Activated T-helper 2 cell treated with anti-CD3 and anti-CD28 coated beads, Interferon-gamma antibody, Interleukin-2, Interleukin-4, amounts not matched to agents 10 μg/mL and 5 μg/mL and 100 μg/mL, durations not matched to agents 14 hours and 24 hours and 36 hours (primary cell): ENCODE data around the gene CNIH2. TPM values are rescaled to one million over a fixed set of nuclear protein-coding genes. Genes with fewer than 3 reads are reported as not detected.

Experiments
- DNase-seq: peaks from one replicate; pipeline ENCODE4 v3.0.0; 2021; ENCODE audit warnings: low spot score
- H3K27ac Mint-ChIP-seq: one replicate; pipeline ENCODE4 v1.8.0; 2021; ENCODE audit warnings: mixed read lengths
- H3K27me3 Mint-ChIP-seq: one replicate; pipeline ENCODE4 v1.8.0; 2021; ENCODE audit warnings: low read depth, mixed read lengths
- H3K36me3 Mint-ChIP-seq: one replicate; pipeline ENCODE4 v1.8.0; 2021; ENCODE audit warnings: low read depth, mixed read lengths
- H3K4me1 Mint-ChIP-seq: one replicate; pipeline ENCODE4 v1.8.0; 2021; ENCODE audit warnings: low read depth, mixed read lengths
- H3K4me3 Mint-ChIP-seq: one replicate; pipeline ENCODE4 v1.8.0; 2021; ENCODE audit warnings: low read depth, mild to moderate bottlenecking, moderate library complexity, mixed read lengths
- H3K9me3 Mint-ChIP-seq: one replicate; pipeline ENCODE4 v1.8.0; 2021; ENCODE audit warnings: mixed read lengths
- intact Hi-C: fragments of 100-400 bp; cut with micrococcal nuclease; formaldehyde crosslinking; loops from one replicate; pipeline ENCODE4 v1.15.1; 2023
- total RNA-seq: library from RNA; stranded (reverse); gene quantifications from 2 replicates; pipeline ENCODE4 v1.2.3, GENCODE V29; 2022

Gene CNIH2
- total RNA-seq, 1 donor from 2014 or later, result 0.91 TPM

DNA sequence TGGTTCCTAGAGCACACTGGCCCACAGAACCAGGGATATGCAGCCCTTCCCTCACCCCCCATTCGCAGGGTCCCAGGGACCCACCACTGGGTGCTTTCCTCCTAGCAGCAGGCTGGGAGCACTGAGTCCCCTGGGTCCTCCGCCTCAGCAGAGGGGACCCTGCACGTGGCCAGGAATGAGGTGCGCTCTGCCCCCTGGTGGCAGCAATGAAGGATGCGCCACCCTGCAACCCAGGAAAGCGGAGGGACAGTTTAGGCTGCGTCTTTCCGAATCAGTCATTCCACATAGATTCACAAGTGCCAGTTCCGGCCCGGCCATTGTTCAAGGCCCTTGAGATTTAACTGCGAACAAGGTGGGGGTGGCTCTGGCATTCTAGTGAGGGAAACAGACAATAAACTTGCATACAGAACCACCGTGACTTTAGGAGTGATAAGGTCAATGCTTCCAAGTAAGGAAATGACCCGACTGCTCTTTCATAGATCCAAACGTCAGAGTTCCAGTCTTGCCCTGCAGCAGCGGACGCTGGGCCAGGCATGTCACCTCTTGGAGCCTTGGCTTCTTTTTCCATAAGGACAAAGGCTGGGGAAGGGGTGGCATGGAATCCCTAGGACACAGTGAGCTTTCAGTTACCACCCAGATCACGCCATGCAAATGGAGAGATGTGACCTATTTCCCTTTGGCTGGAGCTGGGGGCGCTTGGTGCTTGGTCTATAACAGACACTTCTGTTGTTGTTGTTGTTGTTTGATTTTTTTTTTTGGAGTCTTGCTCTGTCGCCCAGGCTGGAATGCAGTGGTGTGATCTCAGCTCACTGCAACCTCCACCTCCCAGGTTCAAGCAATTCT lies 50.5 kb downstream of the CNIH2 start:
- peaks cover 23% of the 10 kb centered on the region for H3K4me1 Mint-ChIP-seq
- DNase-seq, result peak; percentile 70
- H3K4me3 Mint-ChIP-seq, result no peak overlapping the region
- H3K9me3 Mint-ChIP-seq, result no peaks in the 10 kb centered on the region
- H3K27ac Mint-ChIP-seq, result peak overlapping the region; percentile 73
- intact Hi-C loops, result loop anchor here (1.0 to 2.0 kb wide), 2 partner anchors 16 to 106 kb away; no protein-coding TSS in a partner anchor
- no peaks in the 10 kb centered on the region for H3K36me3 Mint-ChIP-seq
- H3K27me3 Mint-ChIP-seq, result no peaks in the 10 kb centered on the region

GRCh38 chr11:66329165-66329673 lies 51.2 kb downstream of the CNIH2 start:
- no peak overlapping the region for H3K4me3 Mint-ChIP-seq
- DNase-seq, result no peak
- no peaks in the 10 kb centered on the region for H3K36me3 Mint-ChIP-seq
- H3K27ac Mint-ChIP-seq, result peak overlapping the region; percentile 73
- H3K9me3 Mint-ChIP-seq, result no peaks in the 10 kb centered on the region
- intact Hi-C loops, result loop anchor here (2.0 kb wide), 1 partner anchor 106 kb away; no protein-coding TSS in a partner anchor
- peaks cover 23% of the 10 kb centered on the region for H3K4me1 Mint-ChIP-seq
- no peaks in the 10 kb centered on the region for H3K27me3 Mint-ChIP-seq

GRCh38 chr11:66330931-66331330 lies 53.0 kb downstream of the CNIH2 start:
- Mint-ChIP-seq H3K36me3 (no peaks in the 10 kb centered on the region), H3K4me1 (peaks cover 20% of the 10 kb centered on the region), H3K27ac (no peak overlapping the region), H3K4me3 (no peak overlapping the region), H3K27me3 (no peaks in the 10 kb centered on the region), H3K9me3 (no peaks in the 10 kb centered on the region)
- DNase-seq, result no peak
- intact Hi-C loops, result no loop called here

DNA sequence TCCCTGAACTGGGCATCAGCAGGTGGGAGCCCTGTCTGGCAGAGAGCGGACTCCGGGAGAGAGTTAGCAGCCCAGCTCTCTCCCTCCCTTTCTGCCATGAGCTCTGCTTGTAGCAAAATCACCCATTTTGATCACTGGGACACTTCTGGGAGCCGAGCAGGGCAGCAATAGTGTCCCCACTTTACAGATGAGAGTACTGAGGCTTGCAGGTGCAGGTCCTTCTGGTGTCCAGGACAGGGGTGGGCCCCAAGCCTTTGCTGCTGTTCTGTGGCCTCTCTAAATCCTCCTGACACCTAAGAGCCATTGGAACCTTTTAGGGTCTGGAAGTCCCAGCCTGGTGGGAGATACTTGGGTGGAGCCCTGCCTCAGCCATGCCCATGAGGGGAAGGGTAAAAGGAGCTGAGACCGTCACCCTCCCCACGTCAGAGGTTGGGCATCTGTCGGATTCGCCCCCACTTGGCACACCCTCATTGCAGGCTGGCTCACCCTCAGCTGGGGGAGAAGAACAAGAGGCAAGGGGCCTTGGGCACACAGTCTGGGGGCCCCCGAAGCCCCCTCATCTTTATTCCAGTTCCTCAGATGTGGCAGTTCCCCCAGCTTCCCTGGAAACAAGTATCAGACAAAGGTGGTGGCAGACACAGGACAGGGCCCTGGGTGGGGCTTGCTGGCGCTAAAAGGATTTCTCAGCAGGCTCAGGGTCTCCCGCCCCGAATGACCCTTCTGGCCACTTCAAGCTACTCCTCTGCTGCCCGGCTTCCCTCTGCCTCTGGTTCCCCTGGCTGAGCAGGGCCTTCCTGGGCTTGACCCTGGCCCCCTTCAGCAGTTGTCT lies 53.8 kb downstream of the CNIH2 start:
- Mint-ChIP-seq H3K9me3 (no peaks in the 10 kb centered on the region), H3K36me3 (peaks cover 2% of the 10 kb centered on the region), H3K27ac (no peak overlapping the region), H3K27me3 (peaks cover 1% of the 10 kb centered on the region), H3K4me1 (peaks cover 25% of the 10 kb centered on the region), H3K4me3 (no peak overlapping the region)
- no peak for DNase-seq
- intact Hi-C loops, result no loop called here

- Mint-ChIP-seq H3K4me1 (peaks cover 27% of the 10 kb centered on the region), H3K27me3 (peaks cover 1% of the 10 kb centered on the region), H3K27ac (no peak overlapping the region), H3K36me3 (peaks cover 10% of the 10 kb centered on the region), H3K9me3 (no peaks in the 10 kb centered on the region), H3K4me3 (no peak overlapping the region)
- intact Hi-C loops, result no loop called here
- no peak for DNase-seq
Measured at GRCh38 chr11:66332371-66333219, 54.6 kb downstream of the CNIH2 start.

DNA sequence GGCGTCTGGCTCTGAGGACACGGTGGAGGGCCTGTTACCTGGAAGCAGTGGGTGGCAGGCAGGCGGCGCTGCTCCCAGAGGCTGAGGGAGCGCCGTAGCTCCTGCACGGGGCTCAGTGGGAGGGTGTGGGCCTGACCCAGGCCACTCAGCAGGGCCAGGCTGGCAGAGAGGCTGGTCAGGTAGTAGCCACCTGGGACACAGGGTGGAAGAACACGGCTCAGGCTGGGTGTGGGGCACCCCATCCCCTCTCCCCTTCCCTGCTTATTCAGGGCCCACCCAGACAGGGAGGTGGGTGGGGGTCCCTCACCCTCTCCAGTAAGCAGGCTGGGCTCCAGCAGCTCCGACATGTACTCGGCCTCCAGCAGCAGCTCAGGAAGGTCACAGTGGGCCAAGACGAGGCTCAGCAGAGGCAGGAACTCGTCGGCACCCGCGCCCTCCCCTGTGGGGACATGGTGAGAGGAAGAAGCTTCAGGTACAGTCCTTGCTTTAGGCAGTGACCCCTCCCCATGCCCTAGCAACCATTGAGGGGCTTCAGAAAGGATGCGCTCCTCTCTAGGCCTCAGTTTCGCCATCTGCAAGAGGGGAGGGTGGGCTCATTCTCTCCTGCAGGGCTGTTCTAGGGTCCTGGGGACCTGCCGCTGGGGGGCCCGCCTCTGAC lies 55.4 kb downstream of the CNIH2 start:
- Mint-ChIP-seq H3K27ac (no peak overlapping the region), H3K4me3 (no peak overlapping the region), H3K27me3 (peaks cover 1% of the 10 kb centered on the region), H3K4me1 (peaks cover 21% of the 10 kb centered on the region), H3K36me3 (peaks cover 15% of the 10 kb centered on the region), H3K9me3 (no peaks in the 10 kb centered on the region)
- intact Hi-C loops, result no loop called here
- no peak for DNase-seq

Other genes starting within 250 kb of the CNIH2 start
- gene GAL3ST3, start 229.0 kb upstream of the CNIH2 start, total RNA-seq, result 0.18 TPM in 1 of 2 replicates, not detected in the other
- gene SF3B2, start 225.8 kb upstream of the CNIH2 start, total RNA-seq, result 252 and 268 TPM in 2 replicates
- 75.6 and 83.7 TPM in 2 replicates for gene PACS1, start 207.9 kb upstream of the CNIH2 start, total RNA-seq
- 48.3 and 51.9 TPM in 2 replicates for gene KLC2, start 20.5 kb upstream of the CNIH2 start, total RNA-seq
- gene RAB1B, start 9.5 kb upstream of the CNIH2 start, total RNA-seq, result 134 and 139 TPM in 2 replicates
- 78.9 and 85.2 TPM in 2 replicates for gene YIF1A, start 11.0 kb downstream of the CNIH2 start, total RNA-seq
- not detected in 2 replicates for gene TMEM151A, start 13.7 kb downstream of the CNIH2 start, total RNA-seq
- not detected in 2 replicates for gene CD248, start 38.9 kb downstream of the CNIH2 start, total RNA-seq
- 1.5 and 1.6 TPM in 2 replicates for gene RIN1, start 58.3 kb downstream of the CNIH2 start, total RNA-seq
- gene BRMS1, start 66.9 kb downstream of the CNIH2 start, total RNA-seq, result 45.1 and 46.0 TPM in 2 replicates
- gene B4GAT1, start 69.5 kb downstream of the CNIH2 start, total RNA-seq, result 10.5 and 11.0 TPM in 2 replicates
- gene SLC29A2, start 93.6 kb downstream of the CNIH2 start, total RNA-seq, result 18.7 and 19.1 TPM in 2 replicates
- 0.09 and 0.16 TPM in 2 replicates for gene NPAS4, start 142.9 kb downstream of the CNIH2 start, total RNA-seq
- gene MRPL11, start 160.7 kb downstream of the CNIH2 start, total RNA-seq, result 92.9 and 96.1 TPM in 2 replicates
- 14.6 and 15.7 TPM in 2 replicates for gene PELI3, start 188.7 kb downstream of the CNIH2 start, total RNA-seq
- gene DPP3, start 202.3 kb downstream of the CNIH2 start, total RNA-seq, result 109 and 119 TPM in 2 replicates
- gene BBS1, start 232.5 kb downstream of the CNIH2 start, total RNA-seq, result 12.6 and 14.9 TPM in 2 replicates